Measurements from ENCODE around the gene MICOS13. TPM values are rescaled to one million over a fixed set of nuclear protein-coding genes. Genes with fewer than 3 reads are reported as not detected.

Gene MICOS13
- total RNA-seq, 2 experiments from 2014 or later = 53.1 to 55.1 TPM

GRCh38 chr19:5671600-5671999 lies 8.7 kb downstream of the MICOS13 start:
- Mint-ChIP-seq H3K4me1 (ENCODE audit: low read depth) (peaks cover 3% of the 10 kb centered on the region), H3K36me3 (ENCODE audit: low read depth) (peaks cover 45% of the 10 kb centered on the region), H3K9me3 (ENCODE audit: insufficient read depth) (no peaks in the 10 kb centered on the region), H3K4me3 (no peak overlapping the region), H3K27me3 (ENCODE audit: low read depth) (no peaks in the 10 kb centered on the region), H3K27ac (no peak overlapping the region)
- POLR2A ChIA-PET = no interaction called here
- CTCF ChIA-PET = no interaction called here
- ATAC-seq (no peak), DNase-seq (no peak)

DNA sequence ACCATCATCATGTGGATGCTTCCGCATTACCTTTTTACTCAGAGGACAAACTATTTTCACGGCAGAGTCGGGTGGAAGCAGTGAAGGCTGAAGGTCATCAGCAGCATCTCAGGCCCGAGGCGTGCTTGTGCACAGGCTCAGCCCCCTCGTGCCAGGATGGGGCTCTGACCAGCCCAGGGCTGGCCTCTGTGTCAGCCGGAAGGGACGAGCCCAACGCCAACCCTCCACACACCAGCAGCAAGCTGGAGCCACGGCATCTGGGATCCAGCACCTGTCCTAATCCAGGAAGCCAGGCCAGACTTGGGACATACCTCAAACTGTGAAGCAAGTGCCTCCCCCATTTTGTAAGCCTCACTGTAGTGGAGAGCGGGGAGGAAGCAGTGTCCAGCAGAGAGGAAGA lies 11.1 kb downstream of the MICOS13 start:
- Mint-ChIP-seq H3K27me3 (ENCODE audit: low read depth) (no peaks in the 10 kb centered on the region), H3K4me3 (no peak overlapping the region), H3K4me1 (ENCODE audit: low read depth) (peaks cover 16% of the 10 kb centered on the region), H3K9me3 (ENCODE audit: insufficient read depth) (no peaks in the 10 kb centered on the region), H3K27ac (no peak overlapping the region), H3K36me3 (ENCODE audit: low read depth) (peaks cover 65% of the 10 kb centered on the region)
- CTCF ChIA-PET = no interaction called here
- DNase-seq (no peak), ATAC-seq (no peak)
- POLR2A ChIA-PET = no interaction called here

DNA sequence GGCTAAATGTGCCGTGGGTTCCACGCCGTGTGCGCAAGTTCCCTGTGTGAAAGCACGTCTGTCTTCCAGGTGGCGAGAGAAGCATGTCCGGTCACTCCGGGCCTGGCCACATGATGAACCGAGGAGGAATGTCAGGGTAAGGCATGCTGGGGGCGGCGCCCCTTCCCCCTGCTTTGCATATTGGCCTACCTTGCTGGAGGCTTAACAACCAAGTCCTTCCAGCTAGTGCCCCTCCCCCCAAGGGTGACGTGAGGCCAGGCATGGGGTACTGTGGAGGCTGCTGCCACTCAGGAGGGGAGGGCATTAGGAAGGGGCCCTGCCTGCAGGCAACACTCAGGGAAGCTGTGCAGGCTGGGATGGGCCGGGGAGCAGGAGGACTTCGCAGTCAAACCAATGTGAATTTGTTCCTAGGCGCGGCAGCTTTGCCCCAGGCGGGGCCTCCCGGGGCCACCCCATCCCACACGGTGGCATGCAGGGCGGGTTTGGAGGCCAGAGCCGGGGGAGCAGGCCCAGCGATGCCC lies 12.5 kb downstream of the MICOS13 start:
- CTCF ChIA-PET = no interaction called here
- ATAC-seq (no peak), DNase-seq (no peak)
- Mint-ChIP-seq H3K36me3 (ENCODE audit: low read depth) (peaks cover 69% of the 10 kb centered on the region), H3K9me3 (ENCODE audit: insufficient read depth) (no peaks in the 10 kb centered on the region), H3K27me3 (ENCODE audit: low read depth) (no peaks in the 10 kb centered on the region), H3K27ac (no peak overlapping the region), H3K4me1 (ENCODE audit: low read depth) (peaks cover 16% of the 10 kb centered on the region), H3K4me3 (no peak overlapping the region)
- POLR2A ChIA-PET = interaction anchor here (0.9 kb wide), 1 partner anchor 12 kb away, joined by 3 read pairs; no protein-coding TSS in a partner anchor

- H3K36me3 Mint-ChIP-seq (ENCODE audit: low read depth) = peaks cover 70% of the 10 kb centered on the region
- ChIA-PET CTCF (no interaction called here), POLR2A (interaction anchor here (0.6 kb wide), 1 partner anchor 14 kb away, joined by 3 read pairs; no protein-coding TSS in a partner anchor)
- H3K27me3 Mint-ChIP-seq (ENCODE audit: low read depth) = no peaks in the 10 kb centered on the region
- no peaks in the 10 kb centered on the region for H3K9me3 Mint-ChIP-seq (ENCODE audit: insufficient read depth)
- peaks cover 16% of the 10 kb centered on the region for H3K4me1 Mint-ChIP-seq (ENCODE audit: low read depth)
- no peak overlapping the region for H3K4me3 Mint-ChIP-seq
- no peak for ATAC-seq
- no peak overlapping the region for H3K27ac Mint-ChIP-seq
- no peak for DNase-seq
Measured at GRCh38 chr19:5666921-5667610, 13.2 kb downstream of the MICOS13 start.

- H3K27ac Mint-ChIP-seq = peak overlapping the region; percentile 30
- CTCF ChIA-PET = interaction anchor here (1.2 kb wide), 1 partner anchor 319 kb away, joined by 3 read pairs; no protein-coding TSS in a partner anchor
Measured at GRCh38 chr19:5665781-5666513, 14.4 kb downstream of the MICOS13 start.

GRCh38 chr19:5664515-5664914 lies 15.8 kb downstream of the MICOS13 start:
- no peak for ATAC-seq

More at GRCh38 chr19:5665781-5666513, 14.4 kb downstream of the MICOS13 start:
- no peaks in the 10 kb centered on the region for H3K9me3 Mint-ChIP-seq (ENCODE audit: insufficient read depth)
- H3K4me1 Mint-ChIP-seq (ENCODE audit: low read depth) = peaks cover 16% of the 10 kb centered on the region
- H3K27me3 Mint-ChIP-seq (ENCODE audit: low read depth) = no peaks in the 10 kb centered on the region
- peaks cover 70% of the 10 kb centered on the region for H3K36me3 Mint-ChIP-seq (ENCODE audit: low read depth)
- no peak for DNase-seq
- H3K4me3 Mint-ChIP-seq = no peak overlapping the region
- POLR2A ChIA-PET = interaction anchor here (0.9 kb wide), 1 partner anchor 43 kb away, joined by 3 read pairs; the partner anchor contains the start of genes SAFB and SAFB2
- ATAC-seq = no peak

DNA sequence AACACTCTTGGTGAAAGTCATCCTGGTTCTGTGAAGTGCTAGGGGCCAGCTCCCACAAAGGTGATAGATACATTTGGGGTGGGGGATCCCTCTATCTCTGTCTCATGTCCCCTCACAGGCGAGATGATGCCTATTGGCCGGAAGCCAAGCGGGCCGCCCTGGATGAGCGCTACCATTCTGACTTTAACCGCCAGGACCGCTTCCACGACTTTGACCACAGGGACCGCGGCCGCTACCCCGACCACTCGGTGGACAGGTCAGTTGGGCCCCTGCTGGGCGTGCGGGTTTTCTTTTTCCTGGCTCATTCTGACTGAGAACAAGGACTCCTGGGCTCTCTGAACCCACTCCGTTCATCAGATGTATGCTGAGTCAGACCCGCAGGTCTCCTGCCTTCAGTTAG lies 16.4 kb downstream of the MICOS13 start:
- Mint-ChIP-seq H3K27ac (no peak overlapping the region), H3K4me1 (ENCODE audit: low read depth) (peaks cover 14% of the 10 kb centered on the region), H3K4me3 (no peak overlapping the region), H3K9me3 (ENCODE audit: insufficient read depth) (no peaks in the 10 kb centered on the region), H3K36me3 (ENCODE audit: low read depth) (peaks cover 66% of the 10 kb centered on the region), H3K27me3 (ENCODE audit: low read depth) (no peaks in the 10 kb centered on the region)
- ChIA-PET POLR2A (no interaction called here), CTCF (no interaction called here)
- no peak for ATAC-seq
- DNase-seq = no peak

More at GRCh38 chr19:5664515-5664914, 15.8 kb downstream of the MICOS13 start:
- no peaks in the 10 kb centered on the region for H3K9me3 Mint-ChIP-seq (ENCODE audit: insufficient read depth)
- POLR2A ChIA-PET = no interaction called here
- H3K4me3 Mint-ChIP-seq = no peak overlapping the region
- H3K4me1 Mint-ChIP-seq (ENCODE audit: low read depth) = peaks cover 14% of the 10 kb centered on the region
- H3K27me3 Mint-ChIP-seq (ENCODE audit: low read depth) = no peaks in the 10 kb centered on the region
- no peak overlapping the region for H3K27ac Mint-ChIP-seq
- CTCF ChIA-PET = no interaction called here
- H3K36me3 Mint-ChIP-seq (ENCODE audit: low read depth) = peaks cover 69% of the 10 kb centered on the region
- DNase-seq = no peak

- H3K36me3 Mint-ChIP-seq (ENCODE audit: low read depth) = peaks cover 60% of the 10 kb centered on the region
Measured at GRCh38 chr19:5661483-5661882, 18.8 kb downstream of the MICOS13 start.

GRCh38 chr19:5655412-5655811 lies 24.9 kb downstream of the MICOS13 start:
- ChIA-PET POLR2A (interaction anchor here (1.0 kb wide), 1 partner anchor 13 kb away, joined by 3 read pairs; no protein-coding TSS in a partner anchor), CTCF (no interaction called here)
- no peaks in the 10 kb centered on the region for H3K4me1 Mint-ChIP-seq (ENCODE audit: low read depth)
- H3K27ac Mint-ChIP-seq = no peak overlapping the region
- no peaks in the 10 kb centered on the region for H3K9me3 Mint-ChIP-seq (ENCODE audit: insufficient read depth)
- ATAC-seq (no peak), DNase-seq (no peak)
- peaks cover 64% of the 10 kb centered on the region for H3K36me3 Mint-ChIP-seq (ENCODE audit: low read depth)
- no peaks in the 10 kb centered on the region for H3K27me3 Mint-ChIP-seq (ENCODE audit: low read depth)
- no peak overlapping the region for H3K4me3 Mint-ChIP-seq

More at GRCh38 chr19:5661483-5661882, 18.8 kb downstream of the MICOS13 start:
- DNase-seq (no peak), ATAC-seq (no peak)
- ChIA-PET CTCF (no interaction called here), POLR2A (interaction anchor here (0.7 kb wide), 1 partner anchor 56 kb away, joined by 3 read pairs; no protein-coding TSS in a partner anchor)
- H3K9me3 Mint-ChIP-seq (ENCODE audit: insufficient read depth) = no peaks in the 10 kb centered on the region
- H3K4me1 Mint-ChIP-seq (ENCODE audit: low read depth) = peaks cover 14% of the 10 kb centered on the region
- H3K27me3 Mint-ChIP-seq (ENCODE audit: low read depth) = no peaks in the 10 kb centered on the region
- no peak overlapping the region for H3K27ac Mint-ChIP-seq
- H3K4me3 Mint-ChIP-seq = no peak overlapping the region

DNA sequence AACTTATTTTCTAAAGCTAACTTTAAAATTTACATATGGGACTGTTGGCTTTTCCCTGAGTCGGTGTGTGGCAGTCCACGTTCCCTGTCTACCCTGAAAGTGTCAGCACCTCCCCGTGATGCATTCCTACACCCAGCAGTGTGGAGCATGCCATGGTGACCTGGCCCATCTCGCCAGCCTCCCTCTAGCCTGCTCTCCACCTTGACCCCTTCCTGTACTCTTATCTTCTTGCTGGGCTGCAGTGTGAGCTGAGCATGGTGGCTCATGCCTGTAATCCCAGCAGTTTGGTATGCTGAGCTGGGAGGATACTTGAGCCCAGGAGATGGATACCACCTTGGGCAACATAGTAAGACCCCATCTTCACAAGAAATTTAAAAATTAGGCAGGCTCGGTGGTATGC lies 25.4 kb downstream of the MICOS13 start:
- no peak overlapping the region for H3K4me3 Mint-ChIP-seq
- no peak overlapping the region for H3K27ac Mint-ChIP-seq
- no peaks in the 10 kb centered on the region for H3K9me3 Mint-ChIP-seq (ENCODE audit: insufficient read depth)
- ATAC-seq (no peak), DNase-seq (no peak)
- peaks cover 67% of the 10 kb centered on the region for H3K36me3 Mint-ChIP-seq (ENCODE audit: low read depth)
- POLR2A ChIA-PET = interaction anchor here (1.0 kb wide), 1 partner anchor 13 kb away, joined by 3 read pairs; no protein-coding TSS in a partner anchor
- H3K27me3 Mint-ChIP-seq (ENCODE audit: low read depth) = no peaks in the 10 kb centered on the region
- CTCF ChIA-PET = no interaction called here
- no peaks in the 10 kb centered on the region for H3K4me1 Mint-ChIP-seq (ENCODE audit: low read depth)

DNA sequence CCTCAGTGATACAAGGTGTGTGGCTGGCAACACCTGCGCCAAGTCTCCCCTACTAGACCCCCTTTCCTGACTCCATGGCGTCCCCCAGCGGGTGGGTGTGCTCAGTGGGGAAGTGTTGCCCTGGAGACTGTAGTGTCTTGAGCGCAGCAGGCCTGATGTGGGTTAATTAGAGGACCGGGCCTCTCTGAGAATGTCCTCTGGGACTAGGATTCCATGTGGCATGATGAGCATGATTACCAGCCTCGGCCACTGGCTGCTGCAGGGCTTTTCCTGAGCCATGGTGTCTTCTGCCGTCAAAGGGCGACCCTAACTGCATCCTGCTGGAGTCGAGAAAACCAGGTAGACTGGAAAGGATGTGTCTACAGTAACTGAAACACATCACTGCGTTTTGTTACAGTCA lies 28.1 kb downstream of the MICOS13 start:
- ATAC-seq (no peak), DNase-seq (no peak)
- Mint-ChIP-seq H3K9me3 (ENCODE audit: insufficient read depth) (no peaks in the 10 kb centered on the region), H3K27me3 (ENCODE audit: low read depth) (no peaks in the 10 kb centered on the region), H3K36me3 (ENCODE audit: low read depth) (peaks cover 72% of the 10 kb centered on the region), H3K4me1 (ENCODE audit: low read depth) (no peaks in the 10 kb centered on the region), H3K27ac (no peak overlapping the region), H3K4me3 (no peak overlapping the region)
- ChIA-PET CTCF (no interaction called here), POLR2A (no interaction called here)

- Mint-ChIP-seq H3K36me3 (ENCODE audit: low read depth) (peaks cover 76% of the 10 kb centered on the region), H3K27me3 (ENCODE audit: low read depth) (no peaks in the 10 kb centered on the region), H3K27ac (no peak overlapping the region), H3K4me3 (no peak overlapping the region), H3K4me1 (ENCODE audit: low read depth) (no peaks in the 10 kb centered on the region), H3K9me3 (ENCODE audit: insufficient read depth) (no peaks in the 10 kb centered on the region)
- ChIA-PET CTCF (no interaction called here), POLR2A (no interaction called here)
- DNase-seq = no peak
- ATAC-seq = no peak
Measured at GRCh38 chr19:5651361-5651760, 29.0 kb downstream of the MICOS13 start.
